Measurements from ENCODE around the gene TBC1D7. TPM values are rescaled to one million over a fixed set of nuclear protein-coding genes. Genes with fewer than 3 reads are reported as not detected.
A peak's percentile ranks its signal among the peaks of the same experiment; 100 is the strongest.

Gene TBC1D7
- total RNA-seq, 1 donor from 2014 or later: 27.3 TPM

DNA sequence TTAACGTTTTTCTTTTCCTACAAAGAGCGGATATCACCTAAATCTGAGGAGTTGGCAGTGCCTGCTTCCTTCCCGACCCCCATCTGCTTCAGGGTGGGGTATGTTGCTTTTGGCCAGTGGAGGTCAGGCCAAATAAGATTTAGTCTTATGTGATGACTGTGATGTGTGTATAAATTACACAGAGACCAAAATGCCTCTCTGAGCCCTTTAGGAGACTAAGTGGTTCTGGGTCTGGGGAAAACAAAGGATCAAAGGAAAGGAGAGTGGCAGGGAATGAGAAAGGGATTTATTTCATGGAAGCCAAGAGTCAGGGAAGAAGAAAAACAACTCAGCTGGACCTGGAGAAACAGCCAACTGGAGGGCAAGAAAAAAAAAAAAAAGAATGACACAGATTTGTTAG, 39.1 kb upstream of the TBC1D7 start:
- Mint-ChIP-seq H3K4me3 (no peak overlapping the region), H3K4me1 (ENCODE audit: low read depth) (no peaks in the 10 kb centered on the region), H3K9me3 (no peaks in the 10 kb centered on the region), H3K36me3 (ENCODE audit: low read depth) (no peaks in the 10 kb centered on the region), H3K27ac (no peak overlapping the region), H3K27me3 (ENCODE audit: insufficient read depth) (no peaks in the 10 kb centered on the region)
- no peak for DNase-seq (ENCODE audit: low spot score)
- intact Hi-C loops (cut with micrococcal nuclease): no loop called here

DNA sequence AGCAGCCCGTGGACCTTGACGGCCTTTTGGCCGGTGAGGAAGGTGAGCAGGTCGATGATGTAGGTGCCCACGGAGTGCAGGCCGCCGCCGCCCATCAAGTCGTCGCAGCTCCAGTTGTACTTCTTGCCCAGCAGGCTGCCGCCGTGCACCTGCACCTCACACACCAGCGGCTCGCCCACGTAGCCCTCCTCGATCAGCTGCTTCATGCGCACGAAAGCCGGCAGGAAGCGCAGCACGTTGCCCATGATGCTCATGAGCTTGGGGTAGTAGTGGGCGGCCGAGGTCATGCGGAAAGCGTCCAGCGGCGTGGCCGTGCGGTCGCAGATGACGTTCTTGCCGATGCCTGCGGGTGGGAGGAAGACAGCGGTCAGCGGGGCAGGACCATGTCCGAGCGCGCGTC, 37.0 kb upstream of the TBC1D7 start:
- no peak overlapping the region for H3K4me3 Mint-ChIP-seq
- no peaks in the 10 kb centered on the region for H3K27me3 Mint-ChIP-seq (ENCODE audit: insufficient read depth)
- no peak overlapping the region for H3K27ac Mint-ChIP-seq
- H3K4me1 Mint-ChIP-seq (ENCODE audit: low read depth): peaks cover 8% of the 10 kb centered on the region
- H3K36me3 Mint-ChIP-seq (ENCODE audit: low read depth): peaks cover 7% of the 10 kb centered on the region
- DNase-seq (ENCODE audit: low spot score): no peak
- intact Hi-C loops (cut with micrococcal nuclease): no loop called here
- no peaks in the 10 kb centered on the region for H3K9me3 Mint-ChIP-seq

DNA sequence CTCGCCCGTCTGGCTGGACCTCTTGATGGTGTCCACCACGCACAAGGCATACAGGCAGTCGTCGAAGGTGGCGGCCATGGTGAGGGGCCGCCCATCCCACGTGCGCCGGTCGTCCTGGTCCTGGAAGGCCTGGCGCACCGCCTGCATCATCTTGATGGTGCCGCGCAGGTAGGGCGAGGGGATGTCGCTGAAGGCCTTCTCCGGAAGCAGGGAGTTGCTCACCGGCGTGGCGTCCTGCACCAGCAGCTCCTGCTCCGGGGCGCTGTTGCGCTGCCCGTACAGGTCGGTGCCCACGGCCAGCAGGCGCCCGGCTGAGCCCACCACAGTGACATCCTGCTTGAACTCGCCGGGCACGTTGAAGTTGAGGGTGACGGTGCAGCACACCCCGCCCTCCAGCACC, 36.5 kb upstream of the TBC1D7 start:
- no peak overlapping the region for H3K4me3 Mint-ChIP-seq
- DNase-seq (ENCODE audit: low spot score): no peak
- H3K27me3 Mint-ChIP-seq (ENCODE audit: insufficient read depth): no peaks in the 10 kb centered on the region
- no peaks in the 10 kb centered on the region for H3K9me3 Mint-ChIP-seq
- H3K36me3 Mint-ChIP-seq (ENCODE audit: low read depth): peaks cover 7% of the 10 kb centered on the region
- intact Hi-C loops (cut with micrococcal nuclease): no loop called here
- H3K4me1 Mint-ChIP-seq (ENCODE audit: low read depth): peaks cover 13% of the 10 kb centered on the region
- H3K27ac Mint-ChIP-seq: no peak overlapping the region

DNA sequence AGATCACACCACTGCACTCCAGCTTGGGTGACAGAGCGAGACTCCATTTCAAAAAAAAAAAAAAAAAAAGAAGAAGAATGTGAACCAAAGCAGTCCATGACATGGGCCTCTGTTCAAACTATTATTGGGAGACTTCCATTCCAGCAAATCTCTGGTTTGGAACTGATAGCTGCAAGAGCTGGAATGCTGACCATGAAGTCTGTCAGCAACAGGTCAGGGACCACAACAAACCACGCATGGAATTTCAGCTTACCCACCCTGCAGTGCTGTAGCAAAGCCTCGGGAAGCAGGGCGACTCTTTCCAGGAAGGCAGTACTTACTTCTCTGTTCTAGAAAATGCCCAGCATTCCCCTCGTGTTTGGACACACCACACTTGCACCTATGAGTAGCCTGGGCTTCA, 34.1 kb upstream of the TBC1D7 start:
- Mint-ChIP-seq H3K9me3 (no peaks in the 10 kb centered on the region), H3K4me3 (no peak overlapping the region), H3K27ac (no peak overlapping the region), H3K27me3 (ENCODE audit: insufficient read depth) (no peaks in the 10 kb centered on the region), H3K36me3 (ENCODE audit: low read depth) (peaks cover 7% of the 10 kb centered on the region), H3K4me1 (ENCODE audit: low read depth) (peaks cover 31% of the 10 kb centered on the region)
- intact Hi-C loops (cut with micrococcal nuclease): no loop called here
- DNase-seq (ENCODE audit: low spot score): no peak

DNA sequence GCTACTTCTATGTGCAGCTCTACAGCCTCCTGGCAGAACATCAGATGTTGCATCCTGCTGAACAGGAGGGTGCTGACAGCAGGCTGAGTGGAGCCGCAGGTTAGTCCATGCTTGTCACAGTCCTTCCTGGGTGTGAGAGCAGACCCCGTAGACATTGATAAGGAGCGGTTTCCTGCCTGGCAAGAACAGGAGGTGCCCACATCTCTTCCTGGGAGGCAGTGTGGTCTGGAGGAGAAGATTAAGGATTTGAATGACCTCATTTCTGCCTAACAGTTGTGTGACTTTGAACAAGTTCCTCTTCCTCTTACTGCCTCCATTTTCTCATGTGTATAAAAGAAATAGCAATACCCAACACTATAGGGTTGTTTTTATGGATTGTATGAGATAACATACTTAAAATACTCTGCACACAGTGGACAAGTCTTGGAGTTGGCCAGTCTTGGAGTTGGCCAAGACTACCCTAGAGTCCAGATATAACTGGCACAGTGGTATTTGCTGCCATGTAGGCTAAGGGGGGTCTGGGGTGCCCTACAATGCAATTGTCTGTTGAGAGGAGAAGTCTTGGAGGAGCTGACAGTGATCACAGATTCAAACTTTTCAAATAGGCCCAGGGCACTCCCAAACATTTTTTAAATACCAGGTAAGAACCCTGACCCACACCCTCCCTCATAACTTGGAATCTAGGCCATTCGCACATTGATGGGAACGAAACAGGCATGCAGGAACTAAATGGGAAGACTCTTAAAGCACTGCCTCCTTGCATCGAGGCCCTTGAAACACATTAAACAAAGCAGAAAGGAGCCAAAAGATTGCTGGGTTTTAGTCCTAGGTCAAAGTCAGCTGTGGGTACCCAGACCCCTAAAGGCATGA, 32.6 kb upstream of the TBC1D7 start:
- intact Hi-C loops (cut with micrococcal nuclease): no loop called here
- no peak for DNase-seq (ENCODE audit: low spot score)
- Mint-ChIP-seq H3K27me3 (ENCODE audit: insufficient read depth) (no peaks in the 10 kb centered on the region), H3K9me3 (no peaks in the 10 kb centered on the region), H3K36me3 (ENCODE audit: low read depth) (peaks cover 7% of the 10 kb centered on the region), H3K4me1 (ENCODE audit: low read depth) (peaks cover 46% of the 10 kb centered on the region), H3K27ac (no peak overlapping the region), H3K4me3 (no peak overlapping the region)

DNA sequence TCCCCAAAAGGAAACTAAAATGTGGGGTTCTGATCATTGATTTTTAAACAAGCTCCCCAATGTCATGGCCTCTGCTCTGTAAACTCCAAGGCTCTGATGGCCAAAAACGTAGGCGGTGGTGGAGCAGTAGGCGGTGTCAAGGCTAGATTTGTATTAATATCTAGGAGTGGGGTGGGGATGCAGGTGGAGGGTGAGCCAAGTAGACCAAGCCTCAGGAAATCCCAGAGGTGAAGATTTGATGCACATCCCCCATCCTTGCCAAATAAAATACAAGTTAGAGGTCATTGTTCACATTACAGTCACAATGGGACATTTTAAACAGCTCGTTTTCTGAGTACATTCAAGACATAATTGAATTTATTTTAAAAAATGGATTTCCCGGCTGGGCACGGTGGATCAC, 30.9 kb upstream of the TBC1D7 start:
- no peaks in the 10 kb centered on the region for H3K9me3 Mint-ChIP-seq
- H3K4me3 Mint-ChIP-seq: no peak overlapping the region
- no peak overlapping the region for H3K27ac Mint-ChIP-seq
- no peaks in the 10 kb centered on the region for H3K27me3 Mint-ChIP-seq (ENCODE audit: insufficient read depth)
- DNase-seq (ENCODE audit: low spot score): no peak
- H3K4me1 Mint-ChIP-seq (ENCODE audit: low read depth): peaks cover 62% of the 10 kb centered on the region
- intact Hi-C loops (cut with micrococcal nuclease): loop anchor here (5.0 kb wide), 1 partner anchor 308 kb away; no protein-coding TSS in a partner anchor
- H3K36me3 Mint-ChIP-seq (ENCODE audit: low read depth): peaks cover 7% of the 10 kb centered on the region

DNA sequence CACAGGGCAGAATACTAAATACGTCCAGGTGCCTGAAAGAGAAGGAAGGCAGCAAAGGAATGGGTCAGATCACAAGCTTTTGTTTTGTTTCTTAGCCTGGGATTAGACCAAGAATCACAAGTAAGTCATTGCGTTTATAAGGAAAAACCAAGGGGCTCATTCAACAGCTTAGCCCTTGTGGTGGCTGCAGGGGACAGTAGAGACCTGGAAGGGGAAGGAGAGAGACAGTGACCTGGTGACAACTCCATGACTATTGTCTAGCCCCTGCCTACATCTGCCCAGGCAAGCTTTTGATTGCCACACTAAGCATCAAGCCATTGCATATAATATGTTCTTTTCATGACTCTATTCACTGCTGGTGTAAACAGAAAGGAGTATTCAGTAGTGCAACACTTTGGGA, 30.2 kb upstream of the TBC1D7 start:
- intact Hi-C loops (cut with micrococcal nuclease): loop anchor here (5.0 kb wide), 1 partner anchor 309 kb away; no protein-coding TSS in a partner anchor

DNA sequence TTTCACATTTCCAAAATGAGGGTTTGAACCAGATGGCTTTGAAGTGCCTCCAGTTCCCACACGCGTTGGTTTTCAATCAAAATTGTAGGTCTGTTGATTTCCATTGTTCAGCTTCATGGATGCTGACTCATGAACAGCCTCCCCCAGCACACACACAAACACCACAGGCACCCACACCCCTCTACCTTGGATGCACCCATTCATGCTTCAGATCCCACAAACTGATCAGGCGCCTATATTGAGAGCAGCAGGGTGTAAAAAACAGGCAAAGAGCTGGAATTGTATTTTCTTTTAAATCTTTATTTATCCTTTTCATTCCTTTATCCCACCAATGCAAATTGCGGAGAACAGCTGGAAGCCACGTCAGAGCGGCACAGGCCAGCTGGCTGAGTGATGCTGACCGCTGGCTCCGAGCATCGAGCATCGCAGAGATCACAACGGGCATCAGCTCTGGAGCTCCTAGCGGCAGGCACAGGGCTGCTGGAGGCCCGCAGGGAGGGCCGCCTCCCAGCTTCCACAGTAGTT, 29.3 kb upstream of the TBC1D7 start:
- intact Hi-C loops (cut with micrococcal nuclease): loop anchor here (2.0 to 5.0 kb wide), 2 partner anchors 29 to 310 kb away; partner anchors contain the start of gene TBC1D7
- H3K27ac Mint-ChIP-seq: peak overlapping the region; percentile 27
- H3K4me3 Mint-ChIP-seq: no peak overlapping the region
- no peak for DNase-seq (ENCODE audit: low spot score)
- H3K36me3 Mint-ChIP-seq (ENCODE audit: low read depth): peaks cover 7% of the 10 kb centered on the region
- H3K27me3 Mint-ChIP-seq (ENCODE audit: insufficient read depth): no peaks in the 10 kb centered on the region
- peaks cover 76% of the 10 kb centered on the region for H3K4me1 Mint-ChIP-seq (ENCODE audit: low read depth)
- no peaks in the 10 kb centered on the region for H3K9me3 Mint-ChIP-seq

More for the DNA sequence above, 30.2 kb upstream of the TBC1D7 start:
- Mint-ChIP-seq H3K27me3 (ENCODE audit: insufficient read depth) (no peaks in the 10 kb centered on the region), H3K4me1 (ENCODE audit: low read depth) (peaks cover 70% of the 10 kb centered on the region), H3K9me3 (no peaks in the 10 kb centered on the region), H3K36me3 (ENCODE audit: low read depth) (peaks cover 7% of the 10 kb centered on the region), H3K4me3 (no peak overlapping the region), H3K27ac (peak overlapping the region; percentile 18)
- no peak for DNase-seq (ENCODE audit: low spot score)

DNA sequence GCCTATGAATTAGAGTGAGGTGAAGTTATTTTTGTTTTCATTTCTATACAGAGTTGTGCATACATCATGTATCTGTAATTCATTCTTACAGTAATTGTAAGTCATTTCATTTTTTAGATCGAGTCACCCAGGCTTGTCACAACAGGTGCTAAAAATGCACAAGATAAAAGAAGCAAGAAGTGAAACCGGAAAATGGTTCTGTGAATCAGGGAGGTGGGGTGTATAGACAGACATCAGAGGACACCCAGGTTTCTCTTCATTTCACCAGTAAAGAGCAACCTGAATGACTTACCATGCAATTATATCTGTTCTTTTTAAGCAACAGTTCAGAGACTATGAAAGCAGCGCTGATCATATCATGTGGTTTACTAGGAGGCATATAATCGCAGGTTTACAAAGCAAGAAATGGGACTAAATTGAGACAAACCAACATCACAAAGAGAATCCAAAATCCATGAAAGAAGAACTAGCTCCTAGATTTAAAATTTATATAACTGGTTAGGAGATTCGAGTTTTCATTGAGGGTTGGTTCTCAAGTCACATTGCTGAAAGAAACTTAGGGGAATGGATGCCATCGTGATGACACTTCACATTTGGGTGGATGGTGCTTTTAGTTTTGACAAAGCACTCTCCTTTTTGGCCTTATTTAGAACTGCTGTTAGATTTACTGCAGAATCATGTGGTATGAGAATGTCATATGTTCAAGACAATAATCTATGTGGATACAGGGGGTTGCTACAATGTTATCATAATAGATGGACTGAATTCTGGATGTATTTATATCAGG, 27.9 kb upstream of the TBC1D7 start:
- no peaks in the 10 kb centered on the region for H3K27me3 Mint-ChIP-seq (ENCODE audit: insufficient read depth)
- H3K4me1 Mint-ChIP-seq (ENCODE audit: low read depth): peaks cover 76% of the 10 kb centered on the region
- H3K9me3 Mint-ChIP-seq: no peaks in the 10 kb centered on the region
- H3K36me3 Mint-ChIP-seq (ENCODE audit: low read depth): peaks cover 7% of the 10 kb centered on the region
- H3K4me3 Mint-ChIP-seq: peak overlapping the region; percentile 75
- peak overlapping the region; percentile 95 for H3K27ac Mint-ChIP-seq
- intact Hi-C loops (cut with micrococcal nuclease): loop anchor here (1.0 to 5.0 kb wide), 10 partner anchors 19 to 431 kb away; partner anchors contain the start of genes SIRT5 and TBC1D7
- peak; percentile 51 for DNase-seq (ENCODE audit: low spot score)

DNA sequence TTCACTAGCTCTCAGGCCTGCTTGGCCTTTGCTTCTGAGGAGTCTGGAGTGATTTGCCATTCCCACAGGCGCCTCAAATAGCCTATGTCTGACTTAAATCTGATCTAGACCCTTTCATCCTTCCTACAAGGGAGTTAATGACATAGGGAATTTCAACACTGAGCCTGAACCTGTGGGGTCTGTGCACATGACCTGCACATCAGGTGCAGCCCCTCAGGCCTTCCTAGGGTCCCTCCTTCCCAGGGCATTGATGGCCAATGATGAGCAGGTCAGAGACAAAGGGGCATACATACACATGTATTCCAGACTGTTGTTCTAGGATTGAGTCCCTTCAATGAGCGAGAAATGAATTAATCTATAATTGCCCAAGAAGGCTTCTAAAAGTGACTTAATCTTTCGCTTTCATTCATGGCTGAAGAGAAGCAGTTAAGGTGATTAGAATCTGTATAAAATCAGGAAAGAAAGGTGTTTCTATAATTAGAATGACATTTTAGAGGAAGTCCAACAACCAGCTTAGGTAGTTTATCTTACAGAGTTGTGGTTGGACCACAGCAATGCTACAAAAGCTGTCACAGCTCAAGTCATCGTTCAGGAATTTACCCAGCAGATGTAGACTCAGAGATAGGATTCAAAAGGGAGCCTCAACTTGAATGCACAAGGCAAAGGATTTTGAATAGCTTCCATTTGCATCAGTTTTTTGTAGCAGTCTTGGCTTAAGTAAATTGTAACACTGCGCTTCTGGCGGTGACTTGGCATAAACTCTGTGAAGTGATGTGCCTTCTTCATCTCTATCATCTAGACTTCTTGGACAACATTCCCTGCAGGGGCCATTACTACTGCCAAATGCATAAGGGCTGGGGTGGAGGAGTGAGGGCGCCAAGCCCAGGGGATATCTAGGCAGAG, 27.0 kb upstream of the TBC1D7 start:
- intact Hi-C loops (cut with micrococcal nuclease): loop anchor here (1.0 to 5.0 kb wide), 3 partner anchors 52 to 432 kb away; no protein-coding TSS in a partner anchor
- no peaks in the 10 kb centered on the region for H3K9me3 Mint-ChIP-seq
- no peaks in the 10 kb centered on the region for H3K27me3 Mint-ChIP-seq (ENCODE audit: insufficient read depth)
- H3K4me1 Mint-ChIP-seq (ENCODE audit: low read depth): peaks cover 67% of the 10 kb centered on the region
- H3K4me3 Mint-ChIP-seq: peak overlapping the region; percentile 75
- peak overlapping the region; percentile 95 for H3K27ac Mint-ChIP-seq
- peak; percentile 36 for DNase-seq (ENCODE audit: low spot score)
- no peaks in the 10 kb centered on the region for H3K36me3 Mint-ChIP-seq (ENCODE audit: low read depth)

DNA sequence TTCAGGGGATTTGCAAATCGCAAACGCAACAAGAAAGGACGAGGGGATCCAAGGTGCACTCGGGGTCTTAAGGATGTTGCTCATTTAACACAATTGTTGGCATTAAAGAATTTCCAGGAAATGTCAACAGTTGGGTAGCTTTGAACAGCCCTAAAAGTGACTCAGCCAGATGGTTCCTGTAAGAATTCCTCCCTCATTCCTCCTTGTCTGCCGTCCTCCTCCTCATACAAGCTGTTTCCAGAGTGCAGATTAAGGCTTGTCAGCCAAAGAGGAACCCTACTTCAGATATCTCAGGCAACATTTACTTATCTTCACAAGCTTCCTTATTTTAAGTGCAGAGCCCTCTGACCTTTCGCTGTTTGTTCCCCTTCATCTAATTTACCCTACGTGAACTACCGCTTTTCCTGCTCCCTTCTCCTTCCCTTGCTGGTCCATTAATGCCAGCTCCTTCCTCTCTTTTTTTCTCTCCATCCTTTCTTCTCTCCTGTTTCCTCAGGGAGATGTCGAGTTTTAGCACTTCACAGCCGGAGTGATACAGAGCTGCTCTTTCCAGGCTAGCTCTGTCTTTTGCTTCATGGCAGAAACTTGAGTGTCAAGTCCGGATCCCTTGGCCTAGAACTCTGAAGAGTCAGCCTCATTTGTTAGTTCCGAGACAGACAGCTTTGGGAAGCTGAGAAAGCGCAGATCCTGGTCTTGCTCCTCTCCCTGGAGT, 26.1 kb upstream of the TBC1D7 start:
- Mint-ChIP-seq H3K27me3 (ENCODE audit: insufficient read depth) (no peaks in the 10 kb centered on the region), H3K9me3 (no peaks in the 10 kb centered on the region), H3K27ac (peak overlapping the region; percentile 95), H3K4me3 (peak overlapping the region; percentile 75), H3K4me1 (ENCODE audit: low read depth) (peaks cover 62% of the 10 kb centered on the region), H3K36me3 (ENCODE audit: low read depth) (no peaks in the 10 kb centered on the region)
- intact Hi-C loops (cut with micrococcal nuclease): loop anchor here (1.0 to 5.0 kb wide), 3 partner anchors 51 to 432 kb away; no protein-coding TSS in a partner anchor
- DNase-seq (ENCODE audit: low spot score): no peak
